ENCODE data around the gene ZNF500. TPM values are rescaled to one million over a fixed set of nuclear protein-coding genes. Genes with fewer than 3 reads are reported as not detected.

The ZNF500 gene
- total RNA-seq, 4 donors from 2014 or later, result 4.5 to 9.7 (median 8.4) TPM

DNA sequence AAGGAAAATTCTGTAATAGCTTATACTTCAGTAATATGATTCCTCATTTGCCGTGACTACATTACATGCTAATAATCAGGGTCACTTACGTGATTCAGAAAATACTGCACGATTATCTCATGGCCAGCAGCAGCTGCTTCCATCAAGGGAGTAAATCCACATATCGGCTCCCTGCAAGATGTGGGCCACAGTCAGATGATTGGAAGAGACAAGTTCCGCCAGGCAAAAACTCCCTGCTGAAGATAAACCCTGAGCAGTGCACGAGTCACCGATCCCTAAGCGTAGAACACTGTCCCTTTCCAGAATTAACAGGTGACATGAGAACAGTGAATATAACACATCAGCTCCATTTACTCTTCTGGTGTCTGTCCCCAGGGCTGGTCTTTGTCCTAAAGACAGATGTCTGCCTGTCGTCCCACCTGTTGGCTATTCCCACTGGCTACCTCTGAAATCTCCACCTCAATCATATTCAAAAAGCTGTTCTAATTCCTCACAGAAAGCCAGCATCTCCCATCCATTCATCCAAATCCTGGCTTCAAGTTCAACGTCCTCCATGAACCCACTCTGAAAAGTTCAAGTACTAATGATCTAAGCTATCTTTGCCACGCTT lies 42.2 kb downstream of the ZNF500 start:
- Histone ChIP-seq H3K4me3 (no peak overlapping the region), H3K4me1 (no peaks in the 10 kb centered on the region), H3K27ac (no peak overlapping the region), H3K36me3 (peaks cover 5 to 88% (median 16%) of the 10 kb centered on the region in 3 donors), H3K27me3 (no peaks in the 10 kb centered on the region), H3K9me3 (no peaks in the 10 kb centered on the region)
- WGBS, 2 donors, result 85% methylated on average over 10 to 11 of the region's 11 CpGs
- DNase-seq, result no peak
- TF ChIP-seq, protein P1, sequence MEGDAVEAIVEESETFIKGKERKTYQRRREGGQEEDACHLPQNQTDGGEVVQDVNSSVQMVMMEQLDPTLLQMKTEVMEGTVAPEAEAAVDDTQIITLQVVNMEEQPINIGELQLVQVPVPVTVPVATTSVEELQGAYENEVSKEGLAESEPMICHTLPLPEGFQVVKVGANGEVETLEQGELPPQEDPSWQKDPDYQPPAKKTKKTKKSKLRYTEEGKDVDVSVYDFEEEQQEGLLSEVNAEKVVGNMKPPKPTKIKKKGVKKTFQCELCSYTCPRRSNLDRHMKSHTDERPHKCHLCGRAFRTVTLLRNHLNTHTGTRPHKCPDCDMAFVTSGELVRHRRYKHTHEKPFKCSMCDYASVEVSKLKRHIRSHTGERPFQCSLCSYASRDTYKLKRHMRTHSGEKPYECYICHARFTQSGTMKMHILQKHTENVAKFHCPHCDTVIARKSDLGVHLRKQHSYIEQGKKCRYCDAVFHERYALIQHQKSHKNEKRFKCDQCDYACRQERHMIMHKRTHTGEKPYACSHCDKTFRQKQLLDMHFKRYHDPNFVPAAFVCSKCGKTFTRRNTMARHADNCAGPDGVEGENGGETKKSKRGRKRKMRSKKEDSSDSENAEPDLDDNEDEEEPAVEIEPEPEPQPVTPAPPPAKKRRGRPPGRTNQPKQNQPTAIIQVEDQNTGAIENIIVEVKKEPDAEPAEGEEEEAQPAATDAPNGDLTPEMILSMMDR (IDR thresholded peaks at IDR 0.05), result no peak
- TF ChIP-seq POLR2A (IDR thresholded peaks at IDR 0.05), result no peak
- intact Hi-C loops (cut with DNase I), result no loop called here

DNA sequence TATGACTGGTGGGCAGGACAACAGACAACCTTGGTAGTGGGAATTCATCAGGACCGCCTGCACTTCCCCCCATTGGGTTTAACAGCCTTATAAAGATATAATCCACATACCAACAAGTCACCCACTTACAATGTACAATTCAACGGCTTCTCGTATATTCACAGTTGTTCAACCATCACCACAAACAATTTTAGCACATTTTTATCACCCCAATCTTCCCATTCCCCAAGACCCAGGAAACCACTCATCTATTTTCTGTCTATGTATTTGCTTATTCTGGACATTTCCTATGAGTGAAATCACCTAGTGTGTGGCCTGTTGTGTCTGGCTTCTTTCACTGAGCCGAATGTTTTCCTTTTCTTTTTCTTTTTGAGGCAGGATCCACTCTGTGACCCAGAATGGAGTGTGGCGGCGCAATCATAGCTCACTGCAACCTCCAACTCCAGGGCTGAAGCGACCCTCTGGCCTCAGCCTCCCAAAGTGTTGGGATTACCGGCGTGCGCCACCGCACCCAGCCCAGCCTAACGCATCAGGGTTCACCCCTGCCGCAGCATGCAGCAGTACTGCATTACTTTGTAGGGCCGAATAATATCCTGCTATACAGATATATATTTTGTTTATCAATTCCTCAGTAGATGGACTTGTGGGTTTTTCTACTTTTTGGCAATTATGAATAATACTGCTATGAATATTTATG lies 43.7 kb downstream of the ZNF500 start:
- Histone ChIP-seq H3K27ac (no peak overlapping the region), H3K27me3 (no peaks in the 10 kb centered on the region), H3K9me3 (no peaks in the 10 kb centered on the region), H3K36me3 (peaks cover 2 to 87% (median 8%) of the 10 kb centered on the region in 3 donors), H3K4me1 (no peaks in the 10 kb centered on the region), H3K4me3 (no peak overlapping the region)
- TF ChIP-seq POLR2A (IDR thresholded peaks at IDR 0.05), result no peak
- TF ChIP-seq, protein P1 (IDR thresholded peaks at IDR 0.05), result no peak
- no peak for DNase-seq
- intact Hi-C loops (cut with DNase I), result no loop called here
- WGBS, 2 donors, result 97% methylated on average over 14 of the region's 14 CpGs

DNA sequence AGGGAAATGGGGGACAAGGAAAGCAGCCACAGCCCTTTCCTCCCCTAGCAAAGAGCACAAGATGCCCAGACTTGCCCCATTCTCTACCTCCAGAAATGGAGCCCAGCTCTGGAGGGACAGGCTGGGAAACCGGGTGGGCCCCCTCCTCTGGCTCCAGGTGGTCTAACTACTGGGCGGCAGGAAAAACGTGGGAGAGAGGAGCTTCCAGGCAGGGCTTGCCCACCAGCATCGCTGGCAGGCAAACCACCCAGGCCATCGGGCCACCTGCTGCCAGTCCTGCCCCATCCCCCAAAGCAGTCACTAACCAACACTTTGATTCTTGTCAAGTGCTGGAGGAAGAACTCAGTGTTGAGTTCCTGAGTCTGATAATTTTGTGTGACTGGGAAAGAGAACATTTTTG lies 48.5 kb downstream of the ZNF500 start:
- no peak overlapping the region for H3K4me3 ChIP-seq
- H3K36me3 ChIP-seq, result peaks cover 0 to 78% (median 8%) of the 10 kb centered on the region in 3 donors
- TF ChIP-seq, protein P1 (IDR thresholded peaks at IDR 0.05), result no peak
- no peak for TF ChIP-seq POLR2A (IDR thresholded peaks at IDR 0.05)

DNA sequence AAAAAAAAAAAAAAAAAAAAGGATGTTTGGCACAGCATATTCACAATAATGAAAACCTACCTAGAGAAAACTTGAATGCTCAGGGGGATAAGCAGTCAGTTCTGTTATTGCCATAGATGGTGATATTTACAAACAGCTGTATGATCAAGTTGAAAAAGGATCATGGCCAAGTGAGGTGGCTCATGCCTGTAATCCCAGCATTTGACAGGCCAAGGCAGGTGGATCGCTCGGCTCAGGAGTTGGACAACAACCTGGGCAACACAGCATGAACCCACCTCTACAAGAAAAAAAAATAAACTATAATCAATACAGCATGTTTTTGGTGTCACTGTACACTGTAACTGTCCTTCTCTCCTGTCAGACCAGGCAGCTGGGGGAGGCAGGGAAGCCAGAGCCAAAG lies 52.0 kb downstream of the ZNF500 start:
- H3K4me3 ChIP-seq, result no peak overlapping the region
- H3K36me3 ChIP-seq, result peaks cover 0 to 89% (median 8%) of the 10 kb centered on the region in 3 donors
- WGBS, 2 donors, result 79 to 88% methylated on average over 2 of the region's 2 CpGs

More for the DNA sequence above, 48.5 kb downstream of the ZNF500 start:
- Histone ChIP-seq H3K9me3 (no peaks in the 10 kb centered on the region), H3K27me3 (no peaks in the 10 kb centered on the region), H3K27ac (no peak overlapping the region), H3K4me1 (no peaks in the 10 kb centered on the region)
- DNase-seq, result no peak
- intact Hi-C loops (cut with DNase I), result no loop called here
- WGBS, 2 donors, result 76 to 80% methylated on average over 2 to 4 of the region's 5 CpGs

More for the DNA sequence above, 52.0 kb downstream of the ZNF500 start:
- DNase-seq, result no peak
- Histone ChIP-seq H3K4me1 (no peaks in the 10 kb centered on the region), H3K9me3 (no peaks in the 10 kb centered on the region), H3K27ac (no peak overlapping the region), H3K27me3 (no peaks in the 10 kb centered on the region)
- intact Hi-C loops (cut with DNase I), result no loop called here
- no peak for TF ChIP-seq POLR2A (IDR thresholded peaks at IDR 0.05)
- TF ChIP-seq, protein P1 (IDR thresholded peaks at IDR 0.05), result no peak
